Liver (tissue), 9 donors: ENCODE results near the gene IL2RA. TPM values are rescaled to one million over a fixed set of nuclear protein-coding genes. Genes with fewer than 3 reads are reported as not detected.

Experiments used
- DNase-seq: peaks from one replicate; pipeline ENCODE4 v3.0.0-alpha.2; 2017; ENCODE audit warnings: low spot score
- H3K27ac ChIP-seq, 2 donors: one replicate each; pipeline ENCODE4 v1.7.0; 2013; ENCODE audit warnings: inconsistent platforms in 2 of 2, low read length in 2 of 2, control low read depth in 1 of 2, low read depth in 1 of 2, mild to moderate bottlenecking in 1 of 2
- H3K27me3 ChIP-seq, 4 donors: one replicate each; pipeline versions ENCODE4 v1.6.1 to v1.7.0; 2013; ENCODE audit warnings: low read length in 3 of 4, inconsistent platforms in 1 of 4, mild to moderate bottlenecking in 1 of 4, moderate library complexity in 1 of 4; ENCODE audit not compliant: control insufficient read depth in 4 of 4, insufficient read depth in 4 of 4
- H3K36me3 ChIP-seq, 4 donors: one replicate each; pipeline versions ENCODE4 v1.6.1 to v1.7.0; 2013; ENCODE audit warnings: low read length in 3 of 4, mild to moderate bottlenecking in 3 of 4, low read depth in 1 of 4, moderate library complexity in 1 of 4; ENCODE audit not compliant: control insufficient read depth in 4 of 4, insufficient read depth in 3 of 4
- H3K4me1 ChIP-seq, 4 donors: one replicate each; pipeline versions ENCODE4 v1.6.1 to v1.7.0; 2013; ENCODE audit warnings: low read length in 3 of 4, mild to moderate bottlenecking in 3 of 4, moderate library complexity in 1 of 4; ENCODE audit not compliant: control insufficient read depth in 4 of 4, insufficient read depth in 4 of 4
- H3K4me3 ChIP-seq, 3 donors: one replicate each; pipeline versions ENCODE4 v1.6.1 to v1.7.0; 2013; ENCODE audit warnings: low read length in 3 of 3, control low read depth in 1 of 3, low read depth in 1 of 3, mild to moderate bottlenecking in 1 of 3
- H3K9ac ChIP-seq, 2 donors: one replicate each; pipeline ENCODE4 v1.7.0; 2013; ENCODE audit warnings: low read length in 2 of 2, mild to moderate bottlenecking in 2 of 2, moderate library complexity in 2 of 2, control low read depth in 1 of 2, low read depth in 1 of 2
- H3K9me3 ChIP-seq, 4 donors: one replicate each; pipeline versions ENCODE4 v1.6.1 to v1.7.0; 2013; ENCODE audit warnings: low read length in 3 of 4; ENCODE audit not compliant: control insufficient read depth in 4 of 4
- ATF3 ChIP-seq: IDR thresholded peaks from 2 replicates; pipeline ENCODE4 v1.6.1; 2016; ENCODE audit warnings: antibody characterized with exemption
- CTCF ChIP-seq: fragments of 150-350 bp; IDR thresholded peaks from 2 replicates; pipeline ENCODE4 v1.5.1; 2017; ENCODE audit warnings: improper control_type of control experiment, low read depth, low read length; ENCODE audit not compliant: missing input control
- GABPA ChIP-seq, 2 donors: IDR thresholded peaks in 1 of 2; conservative IDR thresholded peaks in 1 of 2; 2 replicates each; pipeline ENCODE4 v1.6.1; 2016; ENCODE audit warnings: antibody characterized with exemption in 2 of 2, mild to moderate bottlenecking in 1 of 2, moderate library complexity in 1 of 2
- HNF4A ChIP-seq, 2 donors: conservative IDR thresholded peaks; 2 replicates each; pipeline ENCODE4 v1.6.1; 2016; ENCODE audit warnings: antibody characterized with exemption in 2 of 2, mild to moderate bottlenecking in 2 of 2
- HNF4G ChIP-seq: IDR thresholded peaks from 2 replicates; pipeline ENCODE4 v1.6.1; 2016; ENCODE audit warnings: antibody characterized with exemption
- JUND ChIP-seq, 2 donors: IDR thresholded peaks; 2 replicates each; pipeline ENCODE4 v1.6.1; 2016; ENCODE audit warnings: antibody characterized with exemption in 2 of 2
- MAX ChIP-seq: IDR thresholded peaks from 2 replicates; pipeline ENCODE4 v1.6.1; 2016; ENCODE audit warnings: antibody characterized with exemption
- NR2F2 ChIP-seq: IDR thresholded peaks from 2 replicates; pipeline ENCODE4 v1.6.1; 2016; ENCODE audit warnings: antibody characterized with exemption
- RAD21 ChIP-seq, 2 donors: IDR thresholded peaks; 2 replicates each; pipeline ENCODE4 v1.6.1; 2016; ENCODE audit warnings: antibody characterized with exemption in 2 of 2, mild to moderate bottlenecking in 2 of 2
- REST ChIP-seq: IDR thresholded peaks from 2 replicates; pipeline ENCODE4 v1.6.1; 2016; ENCODE audit warnings: antibody characterized with exemption, mild to moderate bottlenecking
- RXRA ChIP-seq, 2 donors: IDR thresholded peaks; 2 replicates each; pipeline ENCODE4 v1.6.1; 2017 to 2018; ENCODE audit warnings: antibody characterized with exemption in 2 of 2, mild to moderate bottlenecking in 1 of 2
- YY1 ChIP-seq: IDR thresholded peaks from 2 replicates; pipeline ENCODE4 v1.6.1; 2016; ENCODE audit warnings: antibody characterized with exemption, mild to moderate bottlenecking
- WGBS: extraction: QIAGEN DNeasy Blood & Tissue Kit; methylation state at CpG from one replicate; pipeline ENCODE4 v1.1.7; 2013; 5-methylcytosine and 5-hydroxymethylcytosine counted together
- polyA plus RNA-seq, 2 donors: library from polyadenylated mRNA; stranded (reverse) in 1 of 2; unstranded in 1 of 2; fragments of 200-250 nt in 1 of 2; fragments of >200 nt in 1 of 2; fragmentation: Nextera tagmentation in 1 of 2; extraction: Ambion mirVana in 1 of 2; gene quantifications; one replicate each; pipeline versions ENCODE4 v1.2.1 to v1.2.3, GENCODE V29; 2013 to 2015
- total RNA-seq, 2 donors: library from RNA; depleted of rRNA; stranded (reverse); fragments of >200 nt; gene quantifications; one replicate each; pipeline ENCODE4 v1.2.3, GENCODE V29; 2014
- donor health status: healthy.
- donor health status: healthy.
- donor health status: healthy.
- donor health status: healthy.
- donor health status: healthy.

The IL2RA gene
- total and polyA plus RNA-seq, 4 donors, result 0.46 to 1.6 TPM; not detected in 2

- TF ChIP-seq REST, result no peak
- TF ChIP-seq YY1, result no peak
Observed at GRCh38 chr10:6010569-6010968, 51.6 kb downstream of the IL2RA start (continued).

GRCh38 chr10:6009961-6010360 is 52.2 kb downstream of the IL2RA start:
- no peaks in the 10 kb centered on the region for H3K27me3 ChIP-seq
- TF ChIP-seq HNF4A (conservative IDR thresholded peaks at IDR 0.05) (no peak), GABPA (IDR thresholded peaks at IDR 0.05 in 1 of 2, conservative IDR thresholded peaks at IDR 0.05 in 1 of 2) (no peak), RXRA (IDR thresholded peaks at IDR 0.05) (no peak), YY1 (no peak), MAX (no peak), ATF3 (no peak), NR2F2 (no peak)
- peaks cover 0 to 9% (median 1%) of the 10 kb centered on the region in 4 donors for H3K9me3 ChIP-seq
- peaks cover 0 to 3% (median 0%) of the 10 kb centered on the region in 4 donors for H3K4me1 ChIP-seq
- no peak overlapping the region for H3K27ac ChIP-seq
- WGBS, result 88% methylated on average over 4 of the region's 4 CpGs
- DNase-seq, result no peak
- no peak overlapping the region for H3K4me3 ChIP-seq
- no peaks in the 10 kb centered on the region for H3K36me3 ChIP-seq
- H3K9ac ChIP-seq, result no peak overlapping the region

- WGBS, result 40% methylated on average over 2 of the region's 2 CpGs
- Histone ChIP-seq H3K27ac (peak overlapping the region in 1 of 2 donors; percentile 25), H3K4me3 (peak overlapping the region in 1 of 3 donors; percentile 8)
Observed at GRCh38 chr10:6009150-6009549, 53.0 kb downstream of the IL2RA start.

More at GRCh38 chr10:6009150-6009549, 53.0 kb downstream of the IL2RA start:
- TF ChIP-seq CTCF (no peak), HNF4G (no peak), YY1 (no peak), NR2F2 (peak; percentile 17), ATF3 (no peak), JUND (IDR thresholded peaks at IDR 0.05) (peak; percentile 12 to 52), RAD21 (IDR thresholded peaks at IDR 0.05) (no peak)
- Histone ChIP-seq H3K4me1 (peaks cover 0 to 3% (median 0%) of the 10 kb centered on the region in 4 donors), H3K9me3 (peaks cover 0 to 9% (median 1%) of the 10 kb centered on the region in 4 donors), H3K9ac (no peak overlapping the region), H3K27me3 (no peaks in the 10 kb centered on the region), H3K36me3 (no peaks in the 10 kb centered on the region)
- no peak for DNase-seq
